Activated naive CD4-positive, alpha-beta T cell treated with anti-CD3 and anti-CD28 coated beads for 36 hours (primary cell): ENCODE results near the gene C2CD3. TPM values are rescaled to one million over a fixed set of nuclear protein-coding genes. Genes with fewer than 3 reads are reported as not detected.

Experiments
- CTCF ChIA-PET: fragments of 350-600 bp; sonication (Branson Sonifier 250); formaldehyde crosslinking; loops from one replicate; lab custom pipeline; 2021; ENCODE audit warnings: antibody characterized with exemption; lab: Charles Lee
- DNase-seq: peaks from one replicate; pipeline ENCODE4 v3.0.0-alpha.2; 2020
- H3K27ac Mint-ChIP-seq: one replicate; pipeline ENCODE4 v1.8.0; 2021; ENCODE audit warnings: mild to moderate bottlenecking, mixed read lengths
- H3K27me3 Mint-ChIP-seq: one replicate; pipeline ENCODE4 v1.8.0; 2021; ENCODE audit warnings: low read depth, mixed read lengths
- H3K36me3 Mint-ChIP-seq: one replicate; pipeline ENCODE4 v1.8.0; 2021; ENCODE audit warnings: low read depth, mixed read lengths
- H3K4me1 Mint-ChIP-seq: one replicate; pipeline ENCODE4 v1.8.0; 2021; ENCODE audit warnings: low read depth, mixed read lengths
- H3K4me3 Mint-ChIP-seq: one replicate; pipeline ENCODE4 v1.8.0; 2021; ENCODE audit warnings: mild to moderate bottlenecking, moderate library complexity, mixed read lengths
- H3K9me3 Mint-ChIP-seq: one replicate; pipeline ENCODE4 v1.8.0; 2021; ENCODE audit warnings: mixed read lengths
- intact Hi-C: fragments of 100-400 bp; cut with micrococcal nuclease; formaldehyde crosslinking; loops from one replicate; pipeline ENCODE4 v1.15.1; 2023
- total RNA-seq, 2 experiments: library from RNA; stranded (reverse); gene quantifications; one replicate each; pipeline ENCODE4 v1.2.3, GENCODE V29; 2021

Gene C2CD3
- total RNA-seq, 2 experiments from 2014 or later = 21.3 to 23.1 TPM

DNA sequence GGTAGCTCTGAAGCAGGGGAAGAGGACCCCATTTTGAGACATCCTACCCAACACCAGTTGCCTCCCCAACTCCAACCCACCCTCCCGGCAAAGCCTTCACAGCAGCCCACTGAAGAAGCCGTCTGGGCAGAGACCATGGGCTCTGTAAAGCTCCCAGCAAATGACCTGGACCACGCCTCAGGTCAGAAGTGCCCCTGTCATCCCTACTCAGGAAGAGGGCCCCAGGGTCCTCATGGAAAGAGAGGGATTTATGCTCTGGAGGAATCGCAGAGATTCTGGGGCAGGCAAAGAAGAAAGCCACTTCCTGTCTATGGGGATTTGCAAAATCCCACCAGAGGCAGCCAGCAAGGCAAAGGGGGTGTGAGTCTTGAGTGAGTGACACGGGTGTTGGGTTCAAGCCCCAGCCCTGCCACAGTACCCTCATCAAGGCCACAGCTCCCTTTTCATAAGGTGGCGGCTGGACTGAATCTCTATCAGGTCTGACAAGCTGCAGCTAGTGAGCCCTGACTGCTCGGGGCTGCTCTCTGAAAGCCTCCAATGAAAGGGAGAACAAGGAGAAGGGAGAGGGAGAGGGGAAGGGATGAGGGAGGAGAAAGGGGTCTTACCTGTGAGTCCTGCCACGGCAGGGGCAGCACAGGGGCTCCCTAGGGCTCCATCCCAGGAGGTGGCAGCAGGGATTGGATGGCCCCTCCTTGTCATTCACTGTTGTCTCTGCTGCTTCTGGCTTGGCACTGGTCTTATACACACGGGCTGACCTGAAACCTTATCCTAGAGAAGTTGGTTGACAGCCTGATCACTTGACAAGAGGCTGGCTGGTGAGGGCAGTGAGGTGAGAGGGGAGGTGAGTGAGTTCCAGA, 162.2 kb downstream of the C2CD3 start, which contains the start of gene UCP3:
UCP3 (minus strand) TSS at position 713 of the 857 bp plus-strand sequence. CDS start 2,043 bp downstream, outside the sequence.
- DNase-seq = no peak

DNA sequence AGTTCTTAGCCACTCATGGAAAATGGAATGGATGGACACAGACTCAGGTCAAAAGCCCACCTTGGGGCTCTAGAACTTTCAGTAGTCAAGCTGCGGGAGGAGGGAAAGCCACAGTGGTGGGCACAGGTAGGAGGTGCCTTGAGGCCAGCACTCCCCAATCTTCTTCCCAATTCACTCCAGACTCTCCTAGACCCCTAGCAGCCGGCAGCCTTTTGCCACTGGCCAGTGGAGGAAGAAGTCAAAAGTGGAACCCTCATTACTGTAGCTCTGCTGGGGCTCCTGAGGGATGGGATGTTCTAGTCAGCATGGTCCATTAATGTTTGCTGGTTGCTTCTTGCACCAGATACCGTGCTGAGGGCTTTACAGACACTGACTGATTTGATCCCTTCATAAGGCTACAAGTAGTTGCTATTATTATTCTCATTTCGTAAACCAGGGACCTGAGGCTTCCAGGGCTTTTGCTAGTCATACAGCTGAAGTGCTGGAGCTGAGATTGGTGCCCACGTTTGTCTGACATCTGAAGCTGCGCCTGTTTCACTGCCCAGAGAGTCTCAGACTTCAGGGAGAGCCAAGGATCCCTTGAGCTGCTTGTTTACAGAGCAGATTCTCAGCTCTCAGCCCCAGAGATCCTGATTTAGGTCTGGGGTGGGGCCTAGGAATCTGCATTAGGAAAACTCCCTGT, 163.0 kb downstream of the C2CD3 start:
- Mint-ChIP-seq H3K36me3 (peaks cover 8% of the 10 kb centered on the region), H3K4me3 (no peak overlapping the region), H3K9me3 (no peaks in the 10 kb centered on the region), H3K27ac (no peak overlapping the region), H3K4me1 (peaks cover 76% of the 10 kb centered on the region), H3K27me3 (no peaks in the 10 kb centered on the region)
- intact Hi-C loops = no loop called here
- CTCF ChIA-PET = interaction anchor here (0.6 kb wide), 1 partner anchor 9 kb away, joined by 3 read pairs; no protein-coding TSS in a partner anchor
- no peak for DNase-seq

More for the DNA sequence above, 162.2 kb downstream of the C2CD3 start, which contains the start of gene UCP3:
- intact Hi-C loops = no loop called here
- Mint-ChIP-seq H3K4me3 (no peak within 1 kb of the TSS), H3K4me1 (peaks cover 77% of the 10 kb centered on the region), H3K9me3 (no peaks in the 10 kb centered on the region), H3K27ac (no peak within 1 kb of the TSS), H3K36me3 (peaks cover 8% of the 10 kb centered on the region), H3K27me3 (no peaks in the 10 kb centered on the region)
- CTCF ChIA-PET = no interaction called here

DNA sequence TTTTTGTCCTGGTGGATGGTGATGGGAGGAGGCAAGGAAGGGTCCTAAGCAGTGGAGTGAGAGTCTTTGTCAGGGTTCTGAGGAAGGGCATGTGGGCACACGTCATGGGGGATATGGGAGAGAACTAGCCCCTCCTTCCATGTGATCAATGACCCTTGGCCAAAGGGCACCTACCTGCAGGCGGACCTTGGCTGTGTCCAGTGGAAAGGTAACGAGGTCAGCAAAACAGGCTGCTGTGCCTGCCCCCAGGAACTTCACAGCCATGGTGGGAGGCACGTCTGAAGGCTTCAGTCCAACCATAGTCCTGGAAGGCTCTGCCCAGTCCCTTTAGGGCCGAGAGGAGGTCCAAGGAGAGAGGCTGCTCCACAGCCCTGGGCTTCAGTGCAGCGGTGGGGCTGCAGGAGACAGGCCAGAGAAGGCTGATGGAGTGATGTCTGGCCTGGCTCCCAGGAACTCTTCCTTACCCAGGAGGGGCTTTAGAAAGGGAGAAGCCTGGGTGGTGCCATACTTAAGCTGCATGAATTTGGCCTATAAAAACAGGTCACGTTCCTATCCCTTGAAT, 164.0 kb downstream of the C2CD3 start:
- DNase-seq = no peak
- H3K36me3 Mint-ChIP-seq = peaks cover 6% of the 10 kb centered on the region
- peaks cover 68% of the 10 kb centered on the region for H3K4me1 Mint-ChIP-seq
- peak overlapping the region; percentile 10 for H3K27ac Mint-ChIP-seq
- H3K27me3 Mint-ChIP-seq = no peaks in the 10 kb centered on the region
- CTCF ChIA-PET = no interaction called here
- no peaks in the 10 kb centered on the region for H3K9me3 Mint-ChIP-seq
- no peak overlapping the region for H3K4me3 Mint-ChIP-seq
- intact Hi-C loops = no loop called here

DNA sequence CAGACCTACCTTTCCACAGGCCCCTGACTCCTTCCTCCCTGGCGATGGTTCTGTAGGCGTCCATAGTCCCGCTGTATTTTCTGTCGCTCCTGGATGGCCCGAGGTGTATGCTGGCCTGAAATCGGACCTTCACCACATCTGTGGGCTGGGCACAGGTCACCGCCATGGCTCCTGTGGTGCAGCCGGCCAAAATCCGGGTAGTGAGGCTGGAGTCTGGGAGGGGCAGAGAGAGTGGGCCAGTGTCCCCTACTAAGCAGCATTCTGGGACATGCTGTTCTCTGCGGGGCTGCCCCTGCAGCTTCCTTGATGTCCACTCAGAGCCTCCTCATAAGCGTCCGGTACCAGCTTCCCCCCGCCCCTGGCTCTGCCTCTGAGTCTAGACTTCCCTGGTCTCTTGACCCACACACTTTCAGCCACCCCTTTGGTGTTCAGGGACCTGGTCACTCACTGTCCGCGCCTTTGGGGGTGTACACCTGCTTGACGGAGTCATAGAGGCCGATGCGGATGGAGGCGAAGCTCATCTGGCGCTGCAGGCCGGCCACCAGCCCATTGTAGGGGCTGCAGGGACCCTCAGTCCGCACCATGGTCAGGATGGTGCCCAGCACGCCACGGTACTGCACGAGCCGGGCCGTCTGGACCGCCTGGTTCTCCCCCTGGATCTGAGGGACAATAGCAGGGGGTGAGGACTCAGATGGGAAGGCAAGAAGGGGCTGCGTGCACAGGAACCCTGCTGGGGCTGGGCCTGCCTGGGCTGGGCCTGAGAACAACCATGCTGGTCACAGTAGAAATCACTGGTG, 164.9 kb downstream of the C2CD3 start:
- Mint-ChIP-seq H3K4me3 (no peak overlapping the region), H3K9me3 (no peaks in the 10 kb centered on the region)
- CTCF ChIA-PET = interaction anchor here (0.6 to 0.9 kb wide), 3 partner anchors 11 to 106 kb away, joined by 3 read pairs; no protein-coding TSS in a partner anchor

DNA sequence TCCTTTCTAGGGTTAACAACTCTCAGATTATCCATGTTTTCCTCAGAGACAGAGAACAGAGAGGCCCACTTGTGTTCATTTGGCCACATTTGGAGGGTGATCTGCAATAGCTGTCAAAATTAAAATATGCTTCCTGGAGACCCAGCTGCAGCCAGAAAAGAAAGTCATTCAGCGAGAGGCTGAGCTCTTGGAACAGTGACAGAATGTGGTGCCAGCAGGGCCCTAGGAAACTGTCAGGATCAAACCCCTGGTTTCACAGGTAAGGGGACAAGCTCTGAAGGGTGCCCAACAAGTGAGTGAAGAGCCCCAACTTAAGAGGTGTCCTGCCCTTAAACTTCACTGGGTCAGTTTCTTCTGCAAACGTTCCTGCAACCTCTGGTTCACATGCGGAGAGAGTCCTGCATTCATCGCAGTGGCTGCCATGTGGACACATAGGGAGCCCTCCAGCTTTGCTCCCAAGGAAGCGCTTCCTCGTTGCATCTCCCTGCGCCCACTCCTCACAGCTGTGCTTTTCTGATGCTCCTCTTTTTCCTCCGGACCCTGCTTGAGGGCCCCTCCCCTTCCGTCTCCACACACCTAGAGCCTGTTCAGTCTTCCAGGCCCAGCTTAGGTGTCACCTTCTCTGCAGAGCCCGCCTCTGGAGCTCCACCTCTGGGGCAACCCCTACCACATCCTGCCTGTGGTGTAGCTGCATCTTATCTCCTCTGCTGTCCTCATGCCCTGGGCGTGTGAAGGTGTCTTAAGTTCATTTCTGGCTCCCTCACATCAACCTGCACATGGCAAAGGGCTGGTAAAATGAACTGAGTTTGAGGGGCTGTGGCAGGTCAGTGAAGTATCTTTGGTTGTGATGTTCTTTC, 165.8 kb downstream of the C2CD3 start:
- peaks cover 51% of the 10 kb centered on the region for H3K4me1 Mint-ChIP-seq
- peak; percentile 95 for DNase-seq
- no peaks in the 10 kb centered on the region for H3K36me3 Mint-ChIP-seq
- H3K27ac Mint-ChIP-seq = peak overlapping the region; percentile 88
- peak overlapping the region; percentile 56 for H3K4me3 Mint-ChIP-seq
- H3K9me3 Mint-ChIP-seq = no peaks in the 10 kb centered on the region
- CTCF ChIA-PET = interaction anchor here (0.6 to 1.7 kb wide), 7 partner anchors 8 to 435 kb away, joined by 3 to 7 read pairs (median 3); no protein-coding TSS in a partner anchor
- intact Hi-C loops = loop anchor here (1.0 kb wide), 3 partner anchors 10 to 41 kb away; no protein-coding TSS in a partner anchor
- H3K27me3 Mint-ChIP-seq = no peaks in the 10 kb centered on the region

More for the DNA sequence above, 164.9 kb downstream of the C2CD3 start:
- intact Hi-C loops = loop anchor here (1.0 kb wide), 3 partner anchors 11 to 42 kb away; no protein-coding TSS in a partner anchor
- Mint-ChIP-seq H3K36me3 (no peaks in the 10 kb centered on the region), H3K27ac (peak overlapping the region; percentile 88), H3K4me1 (peaks cover 59% of the 10 kb centered on the region), H3K27me3 (no peaks in the 10 kb centered on the region)
- no peak for DNase-seq

DNA sequence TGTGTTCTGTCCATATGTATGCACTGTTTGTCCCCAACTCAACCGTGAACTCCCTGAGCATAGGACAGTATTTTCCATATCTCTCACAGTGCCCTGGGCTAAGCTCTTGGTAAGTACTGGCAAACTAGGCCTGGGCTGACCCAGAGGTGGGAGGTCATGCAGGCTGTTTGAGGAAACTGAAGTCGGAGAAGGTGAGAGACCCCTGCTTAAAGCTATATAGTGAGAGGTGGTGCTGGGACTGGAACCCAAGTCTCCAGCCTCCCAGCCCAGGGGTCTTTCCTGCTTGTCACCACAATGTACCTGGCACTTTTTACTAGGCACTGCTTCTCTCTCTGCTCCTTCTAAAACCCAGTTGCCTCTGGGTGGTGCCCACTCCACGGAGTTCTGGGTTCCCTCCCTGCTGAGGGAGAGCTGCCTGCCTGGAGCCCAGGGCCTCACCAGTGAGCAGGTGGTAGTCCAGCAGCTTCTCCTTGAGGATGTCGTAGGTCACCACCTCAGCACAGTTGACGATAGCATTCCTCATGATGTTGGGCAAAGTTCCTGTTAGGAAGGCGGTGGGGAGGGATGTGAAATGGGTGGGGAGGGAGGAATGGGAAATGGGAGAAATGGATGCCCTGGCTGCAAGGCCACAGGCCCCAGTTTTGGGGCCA, 166.6 kb downstream of the C2CD3 start:
- Mint-ChIP-seq H3K27me3 (no peaks in the 10 kb centered on the region), H3K9me3 (no peaks in the 10 kb centered on the region), H3K4me1 (peaks cover 53% of the 10 kb centered on the region), H3K36me3 (no peaks in the 10 kb centered on the region), H3K4me3 (no peak overlapping the region), H3K27ac (no peak overlapping the region)
- DNase-seq = no peak
- CTCF ChIA-PET = interaction anchor here (1.7 kb wide), 1 partner anchor 15 kb away, joined by 7 read pairs; no protein-coding TSS in a partner anchor
- intact Hi-C loops = no loop called here

DNA sequence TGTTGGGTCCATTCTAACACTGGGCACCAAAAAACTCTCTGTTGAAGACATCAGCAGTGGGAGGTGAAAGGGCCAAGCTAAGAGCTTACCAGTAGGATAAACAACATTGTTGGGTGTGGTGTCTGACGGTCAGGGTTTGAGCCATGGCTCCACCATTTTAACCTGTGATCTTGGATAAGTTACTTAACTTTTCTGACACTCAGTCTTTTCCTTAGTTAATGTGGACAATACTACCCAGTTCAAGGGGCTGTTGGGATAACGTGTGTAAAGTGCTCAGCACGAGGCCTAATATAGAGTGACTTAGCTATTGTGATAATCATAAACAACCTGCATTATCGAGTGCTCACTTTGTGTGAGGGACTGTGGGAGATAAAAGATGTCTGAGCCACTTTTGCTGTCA, 168.0 kb downstream of the C2CD3 start:
- Mint-ChIP-seq H3K4me1 (peaks cover 45% of the 10 kb centered on the region), H3K9me3 (no peaks in the 10 kb centered on the region), H3K27me3 (no peaks in the 10 kb centered on the region), H3K36me3 (no peaks in the 10 kb centered on the region), H3K27ac (no peak overlapping the region), H3K4me3 (no peak overlapping the region)
- DNase-seq = no peak
- intact Hi-C loops = no loop called here
- CTCF ChIA-PET = interaction anchor here (0.6 to 1.7 kb wide), 2 partner anchors 16 to 30 kb away, joined by 3 to 7 read pairs; no protein-coding TSS in a partner anchor

DNA sequence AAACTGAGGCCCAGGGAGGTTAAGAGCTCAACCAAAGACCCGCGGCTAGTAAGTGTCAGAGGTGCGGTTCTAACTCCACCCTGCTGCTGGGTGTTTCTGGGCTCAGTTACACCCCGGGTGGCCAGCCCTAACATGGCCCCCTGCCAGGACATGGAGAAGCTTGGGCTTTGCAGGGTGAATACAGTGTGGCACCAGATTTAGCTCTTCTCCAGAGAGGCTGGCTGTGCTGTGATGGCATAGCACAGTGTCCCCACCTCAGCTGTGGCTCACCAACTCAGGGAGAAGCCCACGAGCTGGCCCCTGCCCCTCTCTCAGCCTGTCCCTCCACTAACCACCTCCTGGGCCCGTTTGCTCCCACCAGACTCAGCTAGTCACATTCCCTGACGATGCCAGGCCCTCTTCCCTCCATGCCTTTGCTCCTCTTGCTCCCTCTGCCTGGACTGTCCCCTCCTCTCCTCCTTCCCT, 168.9 kb downstream of the C2CD3 start:
- Mint-ChIP-seq H3K27ac (no peak overlapping the region), H3K9me3 (no peaks in the 10 kb centered on the region), H3K36me3 (no peaks in the 10 kb centered on the region), H3K4me3 (no peak overlapping the region), H3K4me1 (peaks cover 51% of the 10 kb centered on the region), H3K27me3 (no peaks in the 10 kb centered on the region)
- CTCF ChIA-PET = interaction anchor here (1.3 kb wide), 1 partner anchor 10 kb away, joined by 4 read pairs; no protein-coding TSS in a partner anchor
- no peak for DNase-seq
- intact Hi-C loops = no loop called here

DNA sequence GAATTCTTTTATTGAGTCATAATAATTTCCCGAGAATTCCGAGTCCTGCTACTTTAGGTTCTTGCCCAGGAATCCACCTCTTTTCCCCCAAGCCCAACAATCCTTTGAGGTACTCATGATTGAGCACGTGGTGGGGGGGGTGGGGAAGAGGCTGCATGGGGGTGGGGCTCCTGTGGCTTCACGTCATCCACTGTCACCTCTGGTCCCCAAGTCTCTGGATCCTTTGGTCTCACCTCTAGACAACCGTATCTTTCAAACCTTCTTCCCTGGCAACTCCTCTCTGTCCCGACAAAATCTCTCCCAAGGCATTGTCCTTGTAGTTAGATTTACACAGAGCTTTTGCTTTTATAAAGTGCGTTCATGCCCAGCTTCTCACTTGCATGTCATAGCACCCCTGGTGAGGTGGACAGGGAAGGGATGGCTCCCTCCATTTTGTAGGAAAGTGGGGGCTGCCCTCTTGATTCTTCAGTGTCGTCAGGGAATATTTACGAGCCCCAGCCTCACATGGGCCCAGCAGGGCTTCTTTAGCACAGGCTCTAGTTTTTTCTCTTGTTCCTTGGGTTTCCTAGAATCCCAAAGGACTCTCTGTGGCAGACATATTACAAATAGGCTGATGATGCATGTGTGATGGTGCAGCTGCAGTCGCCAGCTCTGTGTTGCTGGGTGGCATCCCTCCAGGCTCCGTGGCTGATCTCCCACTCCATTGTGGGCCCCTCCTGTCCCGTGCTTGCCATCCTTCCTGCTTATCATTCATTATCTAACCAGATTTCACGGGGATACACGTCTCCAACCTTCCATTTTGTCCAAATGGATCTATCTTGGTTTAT, 170.3 kb downstream of the C2CD3 start:
- CTCF ChIA-PET = interaction anchor here (1.3 kb wide), 1 partner anchor 24 kb away, joined by 3 read pairs; no protein-coding TSS in a partner anchor
- no peak for DNase-seq
- no peaks in the 10 kb centered on the region for H3K27me3 Mint-ChIP-seq

More for the DNA sequence above, 170.3 kb downstream of the C2CD3 start:
- no peak overlapping the region for H3K27ac Mint-ChIP-seq
- peaks cover 51% of the 10 kb centered on the region for H3K4me1 Mint-ChIP-seq
- no peaks in the 10 kb centered on the region for H3K36me3 Mint-ChIP-seq
- no peak overlapping the region for H3K4me3 Mint-ChIP-seq
- H3K9me3 Mint-ChIP-seq = no peaks in the 10 kb centered on the region
- intact Hi-C loops = no loop called here
